Measurements from ENCODE around the gene TRIM17.

DNA sequence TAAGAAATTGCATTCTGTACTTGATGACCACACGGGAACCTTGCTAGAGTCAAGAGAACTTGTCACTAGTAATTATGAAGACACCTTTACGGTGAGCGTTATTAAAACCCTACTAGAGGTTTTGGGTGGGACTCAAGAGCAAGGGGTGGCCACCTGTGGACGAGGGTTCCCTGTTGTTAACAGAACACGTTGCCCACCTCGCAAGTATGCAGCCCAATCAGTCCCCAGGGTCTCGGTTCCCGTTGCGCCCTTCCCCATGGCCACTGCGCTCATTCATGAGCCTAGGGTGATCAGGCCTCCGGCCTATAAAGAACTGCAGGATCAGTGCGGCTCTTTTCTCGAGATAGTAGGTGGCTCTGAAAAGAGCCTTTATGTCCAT is 40.3 kb upstream of the TRIM17 start:
- TF ChIP-seq EZH2 (IDR thresholded peaks at IDR 0.05; ENCODE audit: borderline replicate concordance, low read length), result no peak
- TF ChIP-seq, protein P1, sequence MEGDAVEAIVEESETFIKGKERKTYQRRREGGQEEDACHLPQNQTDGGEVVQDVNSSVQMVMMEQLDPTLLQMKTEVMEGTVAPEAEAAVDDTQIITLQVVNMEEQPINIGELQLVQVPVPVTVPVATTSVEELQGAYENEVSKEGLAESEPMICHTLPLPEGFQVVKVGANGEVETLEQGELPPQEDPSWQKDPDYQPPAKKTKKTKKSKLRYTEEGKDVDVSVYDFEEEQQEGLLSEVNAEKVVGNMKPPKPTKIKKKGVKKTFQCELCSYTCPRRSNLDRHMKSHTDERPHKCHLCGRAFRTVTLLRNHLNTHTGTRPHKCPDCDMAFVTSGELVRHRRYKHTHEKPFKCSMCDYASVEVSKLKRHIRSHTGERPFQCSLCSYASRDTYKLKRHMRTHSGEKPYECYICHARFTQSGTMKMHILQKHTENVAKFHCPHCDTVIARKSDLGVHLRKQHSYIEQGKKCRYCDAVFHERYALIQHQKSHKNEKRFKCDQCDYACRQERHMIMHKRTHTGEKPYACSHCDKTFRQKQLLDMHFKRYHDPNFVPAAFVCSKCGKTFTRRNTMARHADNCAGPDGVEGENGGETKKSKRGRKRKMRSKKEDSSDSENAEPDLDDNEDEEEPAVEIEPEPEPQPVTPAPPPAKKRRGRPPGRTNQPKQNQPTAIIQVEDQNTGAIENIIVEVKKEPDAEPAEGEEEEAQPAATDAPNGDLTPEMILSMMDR (IDR thresholded peaks at IDR 0.05; ENCODE audit: low read length), result no peak
